Measurements from ENCODE around the gene MC1R. TPM values are rescaled to one million over a fixed set of nuclear protein-coding genes. Genes with fewer than 3 reads are reported as not detected.
"Not testable (repeated sequence)": the region's sequence is repeated elsewhere in the genome, so short reads cannot be mapped to it uniquely, and the experiment has no call there.

MC1R gene
- total RNA-seq, 2 experiments from 2014 or later, result 8.3 to 22.3 TPM

DNA sequence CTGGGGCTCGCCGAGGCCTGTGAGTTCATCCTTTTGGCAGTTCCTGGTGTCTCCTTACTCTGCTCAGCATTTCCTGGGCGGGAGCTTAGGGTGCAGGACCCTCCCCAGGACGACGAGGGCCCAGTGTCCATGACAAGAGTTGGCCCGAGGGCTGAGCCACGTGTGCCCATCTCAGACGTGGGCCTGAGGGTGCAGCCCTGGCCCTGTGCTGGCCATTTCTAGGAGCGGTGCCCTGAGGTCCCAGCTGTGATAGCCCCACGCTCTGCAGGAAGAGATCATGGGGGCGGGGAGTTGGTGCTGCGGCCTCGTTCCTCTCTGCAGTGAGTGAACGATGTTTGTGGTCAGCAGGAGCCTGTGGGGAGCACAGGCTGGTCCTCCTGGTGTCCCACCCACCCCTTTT, 6.0 kb upstream of the MC1R start:
- peaks cover 8% of the 10 kb centered on the region for H3K4me1 ChIP-seq (ENCODE audit: insufficient read depth, low read length, poor library complexity, severe bottlenecking)
- no peaks in the 10 kb centered on the region for H3K79me2 ChIP-seq (ENCODE audit: insufficient read depth, low read depth, low read length)
- H2AFZ ChIP-seq (ENCODE audit: low read length), result no peak overlapping the region
- DNase-seq (ENCODE audit: low spot score), result no peak
- no peaks in the 10 kb centered on the region for H3K9me2 ChIP-seq (ENCODE audit: insufficient read depth, low read length)
- no peak overlapping the region for H3K4me2 ChIP-seq (ENCODE audit: low read length)
- ChIA-PET POLR2A (no interaction called here), CTCF (ENCODE audit: unreplicated experiment) (no interaction called here)
- peaks cover 73% of the 10 kb centered on the region for H3K36me3 ChIP-seq (ENCODE audit: insufficient read depth, low read length)
- intact Hi-C loops (cut with micrococcal nuclease; ENCODE audit: unreplicated experiment), result loop anchor here (10.0 kb wide), 1 partner anchor 98 kb away; the partner anchor contains the start of gene FANCA
- no TSS peak for BruUV-seq (replicated peaks)
- H3K4me3 ChIP-seq (ENCODE audit: low read depth, low read length, poor library complexity, severe bottlenecking), result no peak overlapping the region
- no peak overlapping the region for H3K27ac ChIP-seq (ENCODE audit: low read depth, low read length, poor library complexity, severe bottlenecking)
- no peaks in the 10 kb centered on the region for H3K9me3 ChIP-seq (ENCODE audit: low read length)
- no peaks in the 10 kb centered on the region for H4K20me1 ChIP-seq (ENCODE audit: insufficient read depth, low read length)
- TF ChIP-seq, protein P1, sequence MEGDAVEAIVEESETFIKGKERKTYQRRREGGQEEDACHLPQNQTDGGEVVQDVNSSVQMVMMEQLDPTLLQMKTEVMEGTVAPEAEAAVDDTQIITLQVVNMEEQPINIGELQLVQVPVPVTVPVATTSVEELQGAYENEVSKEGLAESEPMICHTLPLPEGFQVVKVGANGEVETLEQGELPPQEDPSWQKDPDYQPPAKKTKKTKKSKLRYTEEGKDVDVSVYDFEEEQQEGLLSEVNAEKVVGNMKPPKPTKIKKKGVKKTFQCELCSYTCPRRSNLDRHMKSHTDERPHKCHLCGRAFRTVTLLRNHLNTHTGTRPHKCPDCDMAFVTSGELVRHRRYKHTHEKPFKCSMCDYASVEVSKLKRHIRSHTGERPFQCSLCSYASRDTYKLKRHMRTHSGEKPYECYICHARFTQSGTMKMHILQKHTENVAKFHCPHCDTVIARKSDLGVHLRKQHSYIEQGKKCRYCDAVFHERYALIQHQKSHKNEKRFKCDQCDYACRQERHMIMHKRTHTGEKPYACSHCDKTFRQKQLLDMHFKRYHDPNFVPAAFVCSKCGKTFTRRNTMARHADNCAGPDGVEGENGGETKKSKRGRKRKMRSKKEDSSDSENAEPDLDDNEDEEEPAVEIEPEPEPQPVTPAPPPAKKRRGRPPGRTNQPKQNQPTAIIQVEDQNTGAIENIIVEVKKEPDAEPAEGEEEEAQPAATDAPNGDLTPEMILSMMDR (conservative IDR thresholded peaks at IDR 0.05; ENCODE audit: low read length), result no peak
- no peak for TF ChIP-seq EZH2phosphoT487 (IDR thresholded peaks at IDR 0.05; ENCODE audit: borderline replicate concordance, low read depth, low read length)

DNA sequence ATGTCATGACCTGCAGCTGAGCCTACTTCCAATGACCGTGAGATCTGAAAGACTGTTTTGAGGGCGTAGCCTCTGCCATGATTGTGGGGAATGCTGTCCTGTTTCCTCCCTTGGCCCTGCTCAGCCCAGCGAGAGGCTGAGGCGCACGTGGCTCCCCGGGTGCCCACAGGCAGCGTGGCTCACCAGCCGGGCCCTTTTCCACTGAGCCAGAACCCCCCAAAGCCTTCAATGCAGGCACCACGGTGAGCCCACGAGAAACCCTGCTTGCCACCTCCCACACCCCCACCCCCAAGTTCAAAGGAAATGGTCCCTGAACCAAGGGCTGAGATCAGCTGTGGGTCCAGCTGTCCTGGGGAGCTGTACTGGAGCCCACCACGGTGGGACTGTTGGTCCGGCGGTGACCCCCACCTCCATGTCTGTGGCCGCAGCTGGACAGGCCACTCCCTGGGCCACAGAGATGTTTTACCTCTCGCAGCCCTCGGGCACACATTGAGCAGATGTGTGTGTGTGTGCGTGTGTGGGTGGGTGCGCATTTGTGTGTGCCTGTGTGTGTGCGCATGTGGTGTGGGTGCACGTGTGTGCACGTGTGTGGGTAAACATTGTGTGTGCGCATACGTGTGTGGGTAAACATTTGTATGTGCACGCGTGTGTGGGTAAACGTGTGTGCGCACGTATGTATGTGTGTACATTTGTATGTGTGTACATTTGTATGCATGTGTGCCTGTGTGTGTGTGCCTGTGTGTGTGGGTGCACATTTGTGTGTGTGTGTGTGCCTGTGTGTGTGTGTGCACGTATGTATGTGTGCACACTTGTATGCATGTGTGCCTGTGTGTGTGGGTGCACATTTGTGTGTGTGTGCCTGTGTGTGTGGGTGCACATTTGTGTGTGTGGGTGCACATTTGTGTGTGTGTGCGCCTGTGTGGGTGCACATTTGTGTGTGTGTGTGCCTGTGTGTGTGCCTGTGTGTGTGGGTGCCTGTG, 5.0 kb upstream of the MC1R start:
- Histone ChIP-seq H3K79me2 (ENCODE audit: insufficient read depth, low read depth, low read length) (no peaks in the 10 kb centered on the region), H3K4me2 (ENCODE audit: low read length) (no peak overlapping the region), H2AFZ (ENCODE audit: low read length) (no peak overlapping the region), H4K20me1 (ENCODE audit: insufficient read depth, low read length) (no peaks in the 10 kb centered on the region), H3K9me2 (ENCODE audit: insufficient read depth, low read length) (no peaks in the 10 kb centered on the region), H3K27ac (ENCODE audit: low read depth, low read length, poor library complexity, severe bottlenecking) (no peak overlapping the region), H3K4me3 (ENCODE audit: low read depth, low read length, poor library complexity, severe bottlenecking) (no peak overlapping the region), H3K4me1 (ENCODE audit: insufficient read depth, low read length, poor library complexity, severe bottlenecking) (peaks cover 18% of the 10 kb centered on the region), H3K9me3 (ENCODE audit: low read length) (no peaks in the 10 kb centered on the region), H3K36me3 (ENCODE audit: insufficient read depth, low read length) (peaks cover 62% of the 10 kb centered on the region)
- no peak for DNase-seq (ENCODE audit: low spot score)
- BruUV-seq (replicated peaks), result no TSS peak
- ChIA-PET CTCF (ENCODE audit: unreplicated experiment) (no interaction called here), POLR2A (interaction anchor here (0.7 kb wide), 1 partner anchor 499 kb away, joined by 4 read pairs; no protein-coding TSS in a partner anchor)
- TF ChIP-seq, protein P1 (conservative IDR thresholded peaks at IDR 0.05; ENCODE audit: low read length), result no peak
- TF ChIP-seq EZH2phosphoT487 (IDR thresholded peaks at IDR 0.05; ENCODE audit: borderline replicate concordance, low read depth, low read length), result no peak
- intact Hi-C loops (cut with micrococcal nuclease; ENCODE audit: unreplicated experiment), result loop anchor here (10.0 kb wide), 1 partner anchor 99 kb away; the partner anchor contains the start of gene FANCA

DNA sequence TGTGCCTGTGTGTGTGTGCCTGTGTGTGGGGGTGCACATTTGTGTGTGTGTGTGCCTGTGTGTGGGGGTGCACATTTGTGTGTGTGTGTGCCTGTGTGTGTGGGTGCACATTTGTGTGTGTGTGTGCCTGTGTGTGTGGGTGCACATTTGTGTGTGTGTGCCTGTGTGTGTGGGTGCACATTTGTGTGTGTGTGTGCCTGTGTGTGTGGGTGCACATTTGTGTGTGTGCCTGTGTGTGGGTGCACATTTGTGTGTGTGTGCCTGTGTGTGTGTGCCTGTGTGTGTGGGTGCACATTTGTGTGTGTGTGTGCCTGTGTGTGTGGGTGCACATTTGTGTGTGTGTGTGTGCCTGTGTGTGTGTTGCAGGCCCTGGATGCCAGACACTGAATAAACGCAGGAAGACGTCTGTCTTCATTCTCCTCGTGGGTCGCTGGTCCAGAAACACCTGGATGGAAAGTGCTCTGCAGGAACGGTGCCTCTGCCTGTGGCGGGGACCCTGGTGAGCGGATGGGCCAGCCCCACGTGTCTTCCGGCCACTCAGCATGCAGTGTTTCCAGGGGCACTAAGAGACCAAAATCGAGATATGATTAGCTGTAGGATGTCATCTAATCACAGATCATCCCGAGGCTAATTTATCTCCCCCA, 3.9 kb upstream of the MC1R start:
- intact Hi-C loops (cut with micrococcal nuclease; ENCODE audit: unreplicated experiment), result loop anchor here (5.0 to 10.0 kb wide), 2 partner anchors 100 to 192 kb away; partner anchors contain the start of genes FANCA, VPS9D1 and ZNF276
- H3K4me2 ChIP-seq (ENCODE audit: low read length), result not testable (repeated sequence)

More for the DNA sequence above, 3.9 kb upstream of the MC1R start:
- DNase-seq (ENCODE audit: low spot score); BruUV-seq (replicated peaks); H3K27ac ChIP-seq (ENCODE audit: low read depth, low read length, poor library complexity, severe bottlenecking); H4K20me1 ChIP-seq (ENCODE audit: insufficient read depth, low read length); H3K9me2 ChIP-seq (ENCODE audit: insufficient read depth, low read length); H3K9me3 ChIP-seq (ENCODE audit: low read length); H3K4me3 ChIP-seq (ENCODE audit: low read depth, low read length, poor library complexity, severe bottlenecking); H2AFZ ChIP-seq (ENCODE audit: low read length); H3K79me2 ChIP-seq (ENCODE audit: insufficient read depth, low read depth, low read length); CTCF ChIA-PET (ENCODE audit: unreplicated experiment); POLR2A ChIA-PET: not testable (repeated sequence)
- Histone ChIP-seq H3K4me1 (ENCODE audit: insufficient read depth, low read length, poor library complexity, severe bottlenecking) (peaks cover 29% of the 10 kb centered on the region), H3K36me3 (ENCODE audit: insufficient read depth, low read length) (peaks cover 56% of the 10 kb centered on the region)

All from OCI-LY7 (cell line).